COR-L47 (cell line): ENCODE data around the gene EHMT2.

Source experiments
- DNase-seq: peaks from one replicate; lab custom pipeline; 2025; lab: John Stamatoyannopoulos, UW

Gene EHMT2

GRCh38 chr6:31837369-31838113 is 60.0 kb downstream of the EHMT2 start:
- no peak for DNase-seq

DNA sequence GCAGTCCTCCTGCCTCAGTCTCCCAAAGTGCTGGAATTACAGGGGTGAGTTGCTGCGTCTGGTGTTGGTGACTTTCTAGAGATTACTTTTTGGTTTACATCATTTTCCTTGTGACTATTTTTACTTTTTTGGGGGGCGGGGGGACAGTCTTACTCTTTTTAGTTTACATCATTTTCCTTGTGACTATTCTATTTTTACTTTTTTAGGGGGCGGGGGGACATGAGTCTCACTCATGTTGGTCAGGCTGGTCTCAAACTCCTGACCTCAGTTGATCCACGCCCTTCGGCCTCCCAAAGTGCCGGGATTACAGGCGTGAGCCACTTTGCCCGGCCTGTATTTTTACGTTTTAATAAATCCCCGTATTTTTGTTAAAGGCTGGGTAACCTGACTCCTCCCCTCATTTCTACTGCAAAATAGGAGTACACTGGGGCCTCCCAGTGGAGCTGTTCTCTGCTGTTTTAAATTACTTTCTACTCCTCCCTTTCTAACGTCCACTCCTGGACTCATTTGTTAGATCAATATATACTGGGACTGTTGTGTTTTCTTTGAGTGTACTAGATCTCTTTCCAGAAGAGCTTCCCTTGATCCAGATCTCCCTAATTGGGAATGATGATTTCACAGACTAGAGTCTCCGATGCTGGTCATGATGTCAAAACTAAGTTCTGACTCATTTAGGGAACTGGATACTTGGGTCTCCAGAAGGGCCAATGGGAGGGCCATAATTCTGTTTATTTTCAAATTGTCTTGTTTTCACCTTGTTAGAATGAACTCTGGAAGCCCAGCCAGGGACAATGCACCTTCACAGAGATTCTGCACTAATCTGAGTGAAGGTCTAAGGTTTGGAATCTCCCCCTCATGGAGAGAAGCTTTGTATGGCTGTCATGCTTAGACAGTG is 60.8 kb downstream of the EHMT2 start:
- no peak for DNase-seq

DNA sequence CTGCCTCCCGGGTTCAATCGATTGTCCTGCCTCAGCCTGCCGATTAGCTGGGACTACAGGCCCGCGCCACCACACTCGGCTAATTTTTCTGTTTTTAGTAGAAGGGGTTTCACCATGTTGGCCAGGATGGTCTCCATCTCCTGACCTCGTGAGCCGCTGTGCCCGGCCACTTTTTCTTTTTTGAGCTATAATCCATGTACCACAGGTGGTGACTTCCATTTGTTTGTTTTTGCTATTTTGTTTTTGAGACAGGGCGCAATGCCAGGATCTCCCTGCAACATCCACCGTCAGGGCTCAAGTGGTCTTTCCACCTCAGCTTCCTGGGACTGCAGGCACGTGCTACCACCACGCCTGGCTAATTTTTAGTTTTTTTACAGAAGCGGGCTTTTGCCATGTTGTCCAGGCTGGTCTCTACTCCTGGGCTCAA is 61.4 kb downstream of the EHMT2 start:
- DNase-seq, result no peak

DNA sequence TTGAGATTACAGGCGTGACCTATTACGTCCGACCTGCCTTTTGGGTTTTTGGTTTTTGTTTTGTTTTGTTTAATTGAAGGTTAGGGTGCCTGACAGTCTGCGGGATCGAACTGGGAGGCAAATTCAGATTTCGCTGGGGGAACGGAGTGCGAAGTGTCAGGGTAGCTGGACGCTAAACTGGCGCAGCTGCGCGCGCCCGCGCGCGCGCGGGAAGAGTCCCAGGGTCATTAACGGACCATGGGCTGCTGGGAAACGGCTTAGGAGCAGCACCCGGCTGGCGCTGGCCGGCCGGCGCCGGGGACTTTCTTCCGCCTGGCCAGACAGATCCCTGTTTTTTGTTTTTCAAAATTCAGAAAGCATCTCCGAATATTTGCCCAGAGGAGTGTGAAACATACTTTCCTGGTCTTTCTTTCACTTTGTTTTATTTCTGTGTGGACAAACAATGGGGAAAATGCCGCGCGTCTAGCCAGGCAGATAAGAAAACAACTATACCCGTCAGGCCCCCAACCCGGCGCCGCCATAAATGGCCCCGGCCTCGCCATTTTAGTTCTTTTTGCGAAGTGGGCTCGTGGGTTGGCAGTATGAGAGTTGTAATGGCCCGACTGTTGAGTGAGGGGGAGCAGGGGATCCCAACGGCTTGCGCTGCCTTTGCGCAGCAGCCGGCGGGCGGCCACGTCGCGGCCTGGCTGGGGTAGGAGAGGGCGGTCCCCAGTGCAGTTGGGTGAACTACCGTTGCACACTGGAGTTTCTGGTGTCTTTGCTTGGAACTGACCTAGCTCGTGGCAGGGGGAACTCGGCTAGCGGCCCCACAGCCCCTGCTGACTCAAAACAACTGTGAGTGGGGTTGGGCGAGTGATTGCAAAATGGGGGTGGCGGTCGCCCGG is 62.9 kb downstream of the EHMT2 start:
- DNase-seq, result peak; percentile 85

GRCh38 chr6:31831350-31832215 is 65.9 kb downstream of the EHMT2 start:
- DNase-seq, result no peak

- no peak for DNase-seq
These were observed 66.6 kb downstream of the EHMT2 start for GRCh38 chr6:31830886-31831335.
